Large intestine (tissue), 3 donors: Measurements from ENCODE around the gene STK24. TPM values are rescaled to one million over a fixed set of nuclear protein-coding genes. Genes with fewer than 3 reads are reported as not detected.
"Not testable (repeated sequence)": the region's sequence is repeated elsewhere in the genome, so short reads cannot be mapped to it uniquely, and the experiment has no call there.

Experiments used
- DNase-seq, 2 donors: peaks; one replicate each; pipeline versions ENCODE4 v3.0.0 to v3.0.0-alpha.2; 2013
- H3K27ac ChIP-seq: one replicate; pipeline ENCODE4 v1.5.1; 2013; ENCODE audit warnings: low read length
- H3K27me3 ChIP-seq: 2 replicates; pipeline ENCODE4 v1.6.1; 2013; ENCODE audit warnings: low read length; ENCODE audit not compliant: control insufficient read depth, insufficient read depth
- H3K36me3 ChIP-seq: 2 replicates; pipeline ENCODE4 v1.6.1; 2013; ENCODE audit warnings: low read length; ENCODE audit not compliant: control insufficient read depth, insufficient read depth
- H3K4me1 ChIP-seq: one replicate; pipeline ENCODE4 v1.6.1; 2013; ENCODE audit warnings: low read length; ENCODE audit not compliant: control insufficient read depth, insufficient read depth
- H3K4me3 ChIP-seq: one replicate; pipeline ENCODE4 v1.5.1; 2013; ENCODE audit warnings: low read length
- H3K9me3 ChIP-seq: one replicate; pipeline ENCODE4 v1.6.1; 2013; ENCODE audit warnings: mild to moderate bottlenecking, low read depth, low read length, moderate library complexity; ENCODE audit not compliant: control insufficient read depth
- WGBS: methylation state at CpG from one replicate; pipeline ENCODE4 v1.1.5; 2013; ENCODE audit warnings: low lambda C conversion rate; ENCODE audit not compliant: insufficient coverage; 5-methylcytosine and 5-hydroxymethylcytosine counted together
- polyA plus RNA-seq: library from polyadenylated mRNA; unstranded; fragments of 120-200 nt; gene quantifications from one replicate; pipeline ENCODE4 v1.2.1, GENCODE V29; 2013

STK24 gene
- polyA plus RNA-seq, 1 donor = 119 TPM

GRCh38 chr13:98427331-98427995 lies 149.4 kb downstream of the STK24 start:
- H3K27ac ChIP-seq = no peak overlapping the region
- no peak for DNase-seq
- no peaks in the 10 kb centered on the region for H3K27me3 ChIP-seq
- peaks cover 9% of the 10 kb centered on the region for H3K36me3 ChIP-seq
- H3K4me1 ChIP-seq = peaks cover 3% of the 10 kb centered on the region
- H3K4me3 ChIP-seq = no peak overlapping the region
- 93% methylated on average over 3 of the region's 13 CpGs for WGBS
- no peaks in the 10 kb centered on the region for H3K9me3 ChIP-seq

GRCh38 chr13:98423417-98423816 lies 153.5 kb downstream of the STK24 start:
- no peaks in the 10 kb centered on the region for H3K27me3 ChIP-seq
- H3K27ac ChIP-seq = no peak overlapping the region
- H3K9me3 ChIP-seq = no peaks in the 10 kb centered on the region
- H3K36me3 ChIP-seq = peaks cover 15% of the 10 kb centered on the region
- 100% methylated on average over 2 of the region's 7 CpGs for WGBS
- H3K4me3 ChIP-seq = no peak overlapping the region
- DNase-seq = no peak
- H3K4me1 ChIP-seq = no peaks in the 10 kb centered on the region

- Histone ChIP-seq H3K27me3 (no peaks in the 10 kb centered on the region), H3K36me3 (peaks cover 15% of the 10 kb centered on the region), H3K27ac (no peak overlapping the region), H3K9me3 (no peaks in the 10 kb centered on the region), H3K4me1 (peaks cover under 1% of the 10 kb centered on the region), H3K4me3 (no peak overlapping the region)
- no peak for DNase-seq
- WGBS = 100% methylated on average over 1 of the region's 9 CpGs
Observed at GRCh38 chr13:98422046-98422445, 154.9 kb downstream of the STK24 start.

GRCh38 chr13:98420554-98421175 lies 156.2 kb downstream of the STK24 start:
- no peak for DNase-seq
- no peak overlapping the region for H3K27ac ChIP-seq
- H3K36me3 ChIP-seq = peaks cover 11% of the 10 kb centered on the region
- no peak overlapping the region for H3K4me3 ChIP-seq
- H3K9me3 ChIP-seq = no peaks in the 10 kb centered on the region
- no peaks in the 10 kb centered on the region for H3K27me3 ChIP-seq
- WGBS = 70% methylated on average over 2 of the region's 6 CpGs
- peaks cover 11% of the 10 kb centered on the region for H3K4me1 ChIP-seq

- Histone ChIP-seq H3K9me3 (no peaks in the 10 kb centered on the region), H3K4me1 (peaks cover 11% of the 10 kb centered on the region), H3K36me3 (peaks cover 14% of the 10 kb centered on the region), H3K27me3 (no peaks in the 10 kb centered on the region), H3K4me3 (no peak overlapping the region), H3K27ac (no peak overlapping the region)
- no peak for DNase-seq
- WGBS = 100% methylated on average over 1 of the region's 14 CpGs
Observed at GRCh38 chr13:98419786-98420553, 156.9 kb downstream of the STK24 start.

- H3K36me3 ChIP-seq = peaks cover 19% of the 10 kb centered on the region
- DNase-seq = peak; percentile 73 to 86
- no peaks in the 10 kb centered on the region for H3K27me3 ChIP-seq
- no CpG with 5 or more reads among the region's 4 CpGs for WGBS
- H3K9me3 ChIP-seq = no peaks in the 10 kb centered on the region
- H3K4me1 ChIP-seq = peaks cover 11% of the 10 kb centered on the region
- H3K27ac ChIP-seq = no peak overlapping the region
- no peak overlapping the region for H3K4me3 ChIP-seq
Observed at GRCh38 chr13:98416408-98416807, 160.5 kb downstream of the STK24 start.

- no peak for DNase-seq
- H3K4me3 ChIP-seq = no peak overlapping the region
- no peaks in the 10 kb centered on the region for H3K9me3 ChIP-seq
- peaks cover 21% of the 10 kb centered on the region for H3K36me3 ChIP-seq
- no CpG with 5 or more reads among the region's 18 CpGs for WGBS
- no peaks in the 10 kb centered on the region for H3K27me3 ChIP-seq
- no peak overlapping the region for H3K27ac ChIP-seq
- peaks cover 11% of the 10 kb centered on the region for H3K4me1 ChIP-seq
Observed at GRCh38 chr13:98415326-98416070, 161.4 kb downstream of the STK24 start.

- WGBS = no CpG with 5 or more reads among the region's 7 CpGs
- Histone ChIP-seq H3K27ac (no peak overlapping the region), H3K27me3 (no peaks in the 10 kb centered on the region), H3K9me3 (no peaks in the 10 kb centered on the region), H3K4me1 (peaks cover 11% of the 10 kb centered on the region), H3K4me3 (no peak overlapping the region), H3K36me3 (peaks cover 17% of the 10 kb centered on the region)
- DNase-seq = no peak
Observed at GRCh38 chr13:98413796-98414195, 163.1 kb downstream of the STK24 start.

GRCh38 chr13:98413278-98413677 lies 163.6 kb downstream of the STK24 start:
- peaks cover 11% of the 10 kb centered on the region for H3K4me1 ChIP-seq
- not testable (repeated sequence) for H3K4me3 ChIP-seq, DNase-seq, H3K9me3 ChIP-seq, H3K27me3 ChIP-seq, H3K27ac ChIP-seq
- H3K36me3 ChIP-seq = peaks cover 16% of the 10 kb centered on the region
- 88% methylated on average over 2 of the region's 3 CpGs for WGBS

GRCh38 chr13:98411617-98412265 lies 165.2 kb downstream of the STK24 start:
- 82% methylated on average over 4 of the region's 16 CpGs for WGBS
- peaks cover 8% of the 10 kb centered on the region for H3K4me1 ChIP-seq
- DNase-seq = no peak
- no peaks in the 10 kb centered on the region for H3K9me3 ChIP-seq
- H3K36me3 ChIP-seq = peaks cover 14% of the 10 kb centered on the region
- no peak overlapping the region for H3K4me3 ChIP-seq
- H3K27ac ChIP-seq = no peak overlapping the region
- H3K27me3 ChIP-seq = no peaks in the 10 kb centered on the region
